Loucy (cell line): ENCODE results near the gene CCM2L.

ENCODE experiments used
- EZH2phosphoT487 ChIP-seq: fragments of 200-600 bp; IDR thresholded peaks from 2 replicates; pipeline ENCODE4 v1.6.1; 2018; ENCODE audit warnings: antibody characterized with exemption, mild to moderate bottlenecking, moderate library complexity, borderline replicate concordance
- TF ChIP-seq, protein P1 (sequence below): fragments of 200-600 bp; sonication (generic); conservative IDR thresholded peaks from 2 replicates; pipeline ENCODE4 v1.5.1; 2014; ENCODE audit warnings: mild to moderate bottlenecking, antibody characterized with exemption, low read length

DNA sequence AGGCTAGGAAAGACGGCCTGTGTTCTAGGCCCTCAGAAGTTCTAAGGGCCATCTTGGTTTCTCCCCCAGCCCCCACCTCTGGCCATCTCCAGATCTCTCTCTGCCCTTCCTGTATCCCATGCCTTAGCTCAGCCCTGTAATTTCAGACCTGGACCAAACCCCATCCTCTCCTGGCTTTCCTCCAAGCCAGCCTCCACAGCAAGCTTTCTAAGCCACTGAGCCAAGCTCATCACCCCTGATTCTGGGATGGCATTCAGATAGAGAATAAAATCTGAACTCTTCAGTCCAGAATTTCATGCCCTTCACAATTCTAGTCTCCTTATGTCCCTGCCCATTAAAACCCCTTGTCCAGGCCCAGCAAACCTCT is 18.9 kb upstream of the CCM2L start:
- TF ChIP-seq, protein P1, sequence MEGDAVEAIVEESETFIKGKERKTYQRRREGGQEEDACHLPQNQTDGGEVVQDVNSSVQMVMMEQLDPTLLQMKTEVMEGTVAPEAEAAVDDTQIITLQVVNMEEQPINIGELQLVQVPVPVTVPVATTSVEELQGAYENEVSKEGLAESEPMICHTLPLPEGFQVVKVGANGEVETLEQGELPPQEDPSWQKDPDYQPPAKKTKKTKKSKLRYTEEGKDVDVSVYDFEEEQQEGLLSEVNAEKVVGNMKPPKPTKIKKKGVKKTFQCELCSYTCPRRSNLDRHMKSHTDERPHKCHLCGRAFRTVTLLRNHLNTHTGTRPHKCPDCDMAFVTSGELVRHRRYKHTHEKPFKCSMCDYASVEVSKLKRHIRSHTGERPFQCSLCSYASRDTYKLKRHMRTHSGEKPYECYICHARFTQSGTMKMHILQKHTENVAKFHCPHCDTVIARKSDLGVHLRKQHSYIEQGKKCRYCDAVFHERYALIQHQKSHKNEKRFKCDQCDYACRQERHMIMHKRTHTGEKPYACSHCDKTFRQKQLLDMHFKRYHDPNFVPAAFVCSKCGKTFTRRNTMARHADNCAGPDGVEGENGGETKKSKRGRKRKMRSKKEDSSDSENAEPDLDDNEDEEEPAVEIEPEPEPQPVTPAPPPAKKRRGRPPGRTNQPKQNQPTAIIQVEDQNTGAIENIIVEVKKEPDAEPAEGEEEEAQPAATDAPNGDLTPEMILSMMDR: no peak
- no peak for TF ChIP-seq EZH2phosphoT487
